OCI-LY1 (cell line): ENCODE data around the gene SLC22A23.

Source experiments
- EZH2 ChIP-seq: fragments of 200-600 bp; sonication (generic), shearing (Covaris generic); IDR thresholded peaks from 2 replicates; pipeline ENCODE4 v1.8.0; 2017; ENCODE audit warnings: borderline replicate concordance, mixed run types, mild to moderate bottlenecking, antibody characterized with exemption, low read length, moderate library complexity, mixed read lengths
- TF ChIP-seq, protein P1 (sequence below): fragments of 200-600 bp; sonication (generic), shearing (Covaris generic); IDR thresholded peaks from 2 replicates; pipeline ENCODE4 v1.5.1; 2017; ENCODE audit warnings: mild to moderate bottlenecking, antibody characterized with exemption, low read length, moderate library complexity, mixed read lengths

DNA sequence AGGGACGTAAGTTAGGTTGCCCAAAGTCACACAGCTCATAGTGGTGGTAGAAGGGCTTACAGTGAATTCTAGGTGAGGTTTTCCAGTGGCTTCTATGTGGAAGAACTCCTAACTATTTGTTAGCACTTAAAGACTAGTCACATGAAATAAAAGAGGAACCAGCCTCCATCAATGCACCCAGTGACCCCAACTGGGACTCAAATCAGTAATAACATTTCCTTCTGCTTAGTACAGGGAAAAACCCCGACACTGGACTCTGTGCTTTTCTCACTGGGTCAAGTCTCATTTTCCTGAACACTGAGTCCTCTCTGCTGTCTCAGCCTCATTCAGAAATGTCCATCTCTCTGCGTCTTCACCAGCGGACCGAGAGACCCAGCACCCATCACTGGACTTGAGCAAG, 89.2 kb downstream of the SLC22A23 start:
- TF ChIP-seq, protein P1, sequence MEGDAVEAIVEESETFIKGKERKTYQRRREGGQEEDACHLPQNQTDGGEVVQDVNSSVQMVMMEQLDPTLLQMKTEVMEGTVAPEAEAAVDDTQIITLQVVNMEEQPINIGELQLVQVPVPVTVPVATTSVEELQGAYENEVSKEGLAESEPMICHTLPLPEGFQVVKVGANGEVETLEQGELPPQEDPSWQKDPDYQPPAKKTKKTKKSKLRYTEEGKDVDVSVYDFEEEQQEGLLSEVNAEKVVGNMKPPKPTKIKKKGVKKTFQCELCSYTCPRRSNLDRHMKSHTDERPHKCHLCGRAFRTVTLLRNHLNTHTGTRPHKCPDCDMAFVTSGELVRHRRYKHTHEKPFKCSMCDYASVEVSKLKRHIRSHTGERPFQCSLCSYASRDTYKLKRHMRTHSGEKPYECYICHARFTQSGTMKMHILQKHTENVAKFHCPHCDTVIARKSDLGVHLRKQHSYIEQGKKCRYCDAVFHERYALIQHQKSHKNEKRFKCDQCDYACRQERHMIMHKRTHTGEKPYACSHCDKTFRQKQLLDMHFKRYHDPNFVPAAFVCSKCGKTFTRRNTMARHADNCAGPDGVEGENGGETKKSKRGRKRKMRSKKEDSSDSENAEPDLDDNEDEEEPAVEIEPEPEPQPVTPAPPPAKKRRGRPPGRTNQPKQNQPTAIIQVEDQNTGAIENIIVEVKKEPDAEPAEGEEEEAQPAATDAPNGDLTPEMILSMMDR, result no peak
- no peak for TF ChIP-seq EZH2
